Astrocyte (in vitro differentiated cells and primary cell): ENCODE results near the gene OR2Y1. TPM values are rescaled to one million over a fixed set of nuclear protein-coding genes. Genes with fewer than 3 reads are reported as not detected.
"Not testable (repeated sequence)": the region's sequence is repeated elsewhere in the genome, so short reads cannot be mapped to it uniquely, and the experiment has no call there.

Experiments
- DNase-seq: peaks from one replicate; pipeline ENCODE4 v3.0.0-alpha.2; 2010; ENCODE audit warnings: low read depth
- FAIRE-seq: peaks from 2 replicates; lab custom pipeline; 2011; peaks lifted over from hg19 to GRCh38; lab: Jason Lieb, UNC
- H2AFZ ChIP-seq: 2 replicates; pipeline ENCODE4 v1.6.0; 2012; ENCODE audit warnings: low read depth, low read length, inconsistent platforms
- H3K27ac ChIP-seq: 2 replicates; pipeline ENCODE4 v1.5.1; 2011; ENCODE audit warnings: low read depth, low read length, inconsistent platforms
- H3K27me3 ChIP-seq: 2 replicates; pipeline ENCODE4 v1.6.0; 2011; ENCODE audit warnings: low read length, inconsistent platforms; ENCODE audit not compliant: insufficient read depth
- H3K36me3 ChIP-seq: 2 replicates; pipeline ENCODE4 v1.5.1; 2011; ENCODE audit warnings: low read length, inconsistent platforms; ENCODE audit not compliant: insufficient read depth
- H3K4me1 ChIP-seq: 2 replicates; pipeline ENCODE4 v1.5.1; 2011; ENCODE audit warnings: low read length, inconsistent platforms; ENCODE audit not compliant: insufficient read depth
- H3K4me2 ChIP-seq: 2 replicates; pipeline ENCODE4 v1.6.0; 2012; ENCODE audit warnings: low read length, inconsistent platforms
- H3K4me3 ChIP-seq: 2 replicates; pipeline ENCODE4 v1.5.1; 2011; ENCODE audit warnings: low read depth, mild to moderate bottlenecking, low read length, inconsistent platforms; ENCODE audit not compliant: insufficient read depth
- H3K79me2 ChIP-seq: 2 replicates; pipeline ENCODE4 v1.6.0; 2012; ENCODE audit warnings: mild to moderate bottlenecking, low read length, inconsistent platforms; ENCODE audit not compliant: insufficient read depth
- H3K9ac ChIP-seq: 2 replicates; pipeline ENCODE4 v1.6.0; 2012; ENCODE audit warnings: mild to moderate bottlenecking, low read length, inconsistent platforms
- H3K9me3 ChIP-seq: 2 replicates; pipeline ENCODE4 v1.5.1; 2012; ENCODE audit warnings: low read depth, mild to moderate bottlenecking, low read length, inconsistent platforms; ENCODE audit not compliant: insufficient read depth
- H4K20me1 ChIP-seq: 2 replicates; pipeline ENCODE4 v1.6.0; 2012; ENCODE audit warnings: low read length, inconsistent platforms; ENCODE audit not compliant: insufficient read depth
- H3K27ac Mint-ChIP-seq: one replicate; pipeline ENCODE4 v1.8.0; 2021; ENCODE audit warnings: mild to moderate bottlenecking, mixed read lengths; ENCODE audit not compliant: unreplicated experiment
- H3K27me3 Mint-ChIP-seq: one replicate; pipeline ENCODE4 v1.8.0; 2021; ENCODE audit warnings: low read depth, mixed read lengths; ENCODE audit not compliant: unreplicated experiment
- H3K36me3 Mint-ChIP-seq: one replicate; pipeline ENCODE4 v1.8.0; 2021; ENCODE audit warnings: low read depth, mixed read lengths; ENCODE audit not compliant: unreplicated experiment
- H3K4me1 Mint-ChIP-seq: one replicate; pipeline ENCODE4 v1.8.0; 2021; ENCODE audit warnings: low read depth, mixed read lengths; ENCODE audit not compliant: unreplicated experiment
- H3K4me3 Mint-ChIP-seq: one replicate; pipeline ENCODE4 v1.8.0; 2021; ENCODE audit warnings: mild to moderate bottlenecking, moderate library complexity, mixed read lengths; ENCODE audit not compliant: unreplicated experiment
- H3K9me3 Mint-ChIP-seq: one replicate; pipeline ENCODE4 v1.8.0; 2021; ENCODE audit warnings: mild to moderate bottlenecking, mixed read lengths; ENCODE audit not compliant: unreplicated experiment
- CTCF ChIP-seq: IDR thresholded peaks from 2 replicates; pipeline ENCODE4 v1.5.1; 2011; ENCODE audit warnings: low read depth, mild to moderate bottlenecking, inconsistent platforms, low read length, moderate library complexity; ENCODE audit not compliant: insufficient read depth
- EZH2 ChIP-seq: IDR thresholded peaks from 2 replicates; pipeline ENCODE4 v1.6.1; 2012; ENCODE audit warnings: mild to moderate bottlenecking, low read length, inconsistent platforms; ENCODE audit not compliant: insufficient read depth
- total RNA-seq: library from RNA; stranded (reverse); gene quantifications from 2 replicates; pipeline ENCODE4 v1.2.1, GENCODE V29; 2021

The OR2Y1 gene
- total RNA-seq, 1 donor from 2014 or later: not detected

- H4K20me1 ChIP-seq: peaks cover 5% of the 10 kb centered on the region
- peaks cover 3% of the 10 kb centered on the region for H3K79me2 ChIP-seq
- DNase-seq (no peak), FAIRE-seq (no peak)
- no peak for TF ChIP-seq EZH2
- no peak for TF ChIP-seq CTCF
- H3K9me3 ChIP-seq: no peaks in the 10 kb centered on the region
- Mint-ChIP-seq H3K4me1 (peaks cover 39% of the 10 kb centered on the region), H3K27ac (no peak overlapping the region), H3K9me3 (peaks cover 2% of the 10 kb centered on the region), H3K36me3 (peaks cover 6% of the 10 kb centered on the region), H3K4me3 (no peak overlapping the region), H3K27me3 (peaks cover 2% of the 10 kb centered on the region)
- H3K9ac ChIP-seq: no peak overlapping the region
- no peaks in the 10 kb centered on the region for H3K27me3 ChIP-seq
- H3K4me2 ChIP-seq: no peak overlapping the region
- H3K27ac ChIP-seq: no peak overlapping the region
- peaks cover 33% of the 10 kb centered on the region for H3K4me1 ChIP-seq
- H2AFZ ChIP-seq: no peak overlapping the region
- H3K36me3 ChIP-seq: no peaks in the 10 kb centered on the region
- H3K4me3 ChIP-seq: no peak overlapping the region
Observed at GRCh38 chr5:180783340-180784052, 43.6 kb upstream of the OR2Y1 start.

GRCh38 chr5:180782748-180783147, 42.9 kb upstream of the OR2Y1 start:
- no peak overlapping the region for H3K27ac ChIP-seq
- H3K9me3 ChIP-seq: no peaks in the 10 kb centered on the region
- Mint-ChIP-seq H3K36me3 (peaks cover 5% of the 10 kb centered on the region), H3K9me3 (peaks cover 2% of the 10 kb centered on the region), H3K27ac (no peak overlapping the region), H3K4me3 (no peak overlapping the region), H3K27me3 (peaks cover 2% of the 10 kb centered on the region), H3K4me1 (peaks cover 37% of the 10 kb centered on the region)
- H4K20me1 ChIP-seq: no peaks in the 10 kb centered on the region
- no peak overlapping the region for H2AFZ ChIP-seq
- no peaks in the 10 kb centered on the region for H3K27me3 ChIP-seq
- H3K36me3 ChIP-seq: no peaks in the 10 kb centered on the region
- no peak overlapping the region for H3K4me3 ChIP-seq
- H3K4me2 ChIP-seq: no peak overlapping the region
- H3K4me1 ChIP-seq: peaks cover 27% of the 10 kb centered on the region
- no peaks in the 10 kb centered on the region for H3K79me2 ChIP-seq
- H3K9ac ChIP-seq: no peak overlapping the region
- no peak for FAIRE-seq
- TF ChIP-seq EZH2: no peak
- TF ChIP-seq CTCF: no peak
- DNase-seq: no peak

GRCh38 chr5:180781900-180782326, 42.1 kb upstream of the OR2Y1 start:
- not testable (repeated sequence) for H3K36me3 ChIP-seq, H3K4me2 ChIP-seq, H4K20me1 ChIP-seq, H3K27ac ChIP-seq, H3K27me3 Mint-ChIP-seq, H3K4me3 Mint-ChIP-seq, H3K79me2 ChIP-seq, H2AFZ ChIP-seq, H3K27ac Mint-ChIP-seq, H3K4me3 ChIP-seq, H3K9me3 ChIP-seq, H3K36me3 Mint-ChIP-seq, H3K9me3 Mint-ChIP-seq, H3K27me3 ChIP-seq, FAIRE-seq, DNase-seq, H3K9ac ChIP-seq
- H3K4me1 ChIP-seq: peaks cover 19% of the 10 kb centered on the region
- H3K4me1 Mint-ChIP-seq: peaks cover 28% of the 10 kb centered on the region
